ENCODE data around the gene AKNA. TPM values are rescaled to one million over a fixed set of nuclear protein-coding genes. Genes with fewer than 3 reads are reported as not detected.

AKNA gene
- total RNA-seq, 1 experiment from 2014 or later, result 14.4 TPM

GRCh38 chr9:114418053-114418452 is 30.3 kb upstream of the AKNA start:
- TF ChIP-seq EZH2 (IDR thresholded peaks at IDR 0.05; ENCODE audit: low read depth) (no peak), CTCF (conservative IDR thresholded peaks at IDR 0.05) (no peak)
- no peaks in the 10 kb centered on the region for H3K79me2 ChIP-seq (ENCODE audit: low read depth)
- H4K20me1 ChIP-seq (ENCODE audit: insufficient read depth), result no peaks in the 10 kb centered on the region
- no peak overlapping the region for H3K4me2 ChIP-seq
- BruUV-seq (replicated peaks), result no TSS peak
- H3F3A ChIP-seq (ENCODE audit: insufficient read depth, low read depth), result no peaks in the 10 kb centered on the region
- H3K9me3 ChIP-seq (ENCODE audit: insufficient read depth, low read depth), result no peaks in the 10 kb centered on the region
- DNase-seq, result no peak
- intact Hi-C loops (cut with micrococcal nuclease; ENCODE audit: unreplicated experiment), result no loop called here
- H3K36me3 ChIP-seq (ENCODE audit: low read depth), result no peaks in the 10 kb centered on the region
- H3K4me3 ChIP-seq, result no peak overlapping the region
- POLR2A ChIA-PET (ENCODE audit: unreplicated experiment), result no interaction called here
- H3K9me2 ChIP-seq (ENCODE audit: insufficient read depth), result no peaks in the 10 kb centered on the region
- no peaks in the 10 kb centered on the region for H3K4me1 ChIP-seq (replicated peaks; ENCODE audit: insufficient read depth)
- H3K27me3 ChIP-seq (ENCODE audit: insufficient read depth, low read depth), result no peaks in the 10 kb centered on the region
- CTCF ChIA-PET, result no interaction called here
- no peak overlapping the region for H2AFZ ChIP-seq
- no peak overlapping the region for H3K27ac ChIP-seq

- CTCF ChIA-PET, result no interaction called here
- no peaks in the 10 kb centered on the region for H3F3A ChIP-seq (ENCODE audit: insufficient read depth, low read depth)
Measured at GRCh38 chr9:114417511-114417910, 29.7 kb upstream of the AKNA start.

GRCh38 chr9:114416906-114417305 is 29.1 kb upstream of the AKNA start:
- H3K27me3 ChIP-seq (ENCODE audit: insufficient read depth, low read depth), result no peaks in the 10 kb centered on the region
- no TSS peak for BruUV-seq (replicated peaks)
- no peaks in the 10 kb centered on the region for H4K20me1 ChIP-seq (ENCODE audit: insufficient read depth)
- CTCF ChIA-PET, result no interaction called here
- H3K4me1 ChIP-seq (replicated peaks; ENCODE audit: insufficient read depth), result no peaks in the 10 kb centered on the region
- no peaks in the 10 kb centered on the region for H3K9me3 ChIP-seq (ENCODE audit: insufficient read depth, low read depth)
- intact Hi-C loops (cut with micrococcal nuclease; ENCODE audit: unreplicated experiment), result no loop called here
- H3K9me2 ChIP-seq (ENCODE audit: insufficient read depth), result no peaks in the 10 kb centered on the region
- no peak for TF ChIP-seq CTCF (conservative IDR thresholded peaks at IDR 0.05)
- no peak for TF ChIP-seq EZH2 (IDR thresholded peaks at IDR 0.05; ENCODE audit: low read depth)
- H2AFZ ChIP-seq, result no peak overlapping the region
- H3K27ac ChIP-seq, result no peak overlapping the region
- no peak overlapping the region for H3K4me3 ChIP-seq
- no peak for DNase-seq
- H3K36me3 ChIP-seq (ENCODE audit: low read depth), result no peaks in the 10 kb centered on the region
- POLR2A ChIA-PET (ENCODE audit: unreplicated experiment), result no interaction called here
- H3F3A ChIP-seq (ENCODE audit: insufficient read depth, low read depth), result no peaks in the 10 kb centered on the region
- no peaks in the 10 kb centered on the region for H3K79me2 ChIP-seq (ENCODE audit: low read depth)
- H3K4me2 ChIP-seq, result no peak overlapping the region

More at GRCh38 chr9:114417511-114417910, 29.7 kb upstream of the AKNA start:
- TF ChIP-seq CTCF (conservative IDR thresholded peaks at IDR 0.05) (no peak), EZH2 (IDR thresholded peaks at IDR 0.05; ENCODE audit: low read depth) (no peak)
- H4K20me1 ChIP-seq (ENCODE audit: insufficient read depth), result no peaks in the 10 kb centered on the region
- H3K4me1 ChIP-seq (replicated peaks; ENCODE audit: insufficient read depth), result no peaks in the 10 kb centered on the region
- H3K9me3 ChIP-seq (ENCODE audit: insufficient read depth, low read depth), result no peaks in the 10 kb centered on the region
- no peaks in the 10 kb centered on the region for H3K79me2 ChIP-seq (ENCODE audit: low read depth)
- no peak overlapping the region for H3K27ac ChIP-seq
- H3K4me3 ChIP-seq, result no peak overlapping the region
- DNase-seq, result no peak
- H3K4me2 ChIP-seq, result no peak overlapping the region
- H2AFZ ChIP-seq, result no peak overlapping the region
- POLR2A ChIA-PET (ENCODE audit: unreplicated experiment), result no interaction called here
- BruUV-seq (replicated peaks), result no TSS peak
- intact Hi-C loops (cut with micrococcal nuclease; ENCODE audit: unreplicated experiment), result no loop called here
- H3K36me3 ChIP-seq (ENCODE audit: low read depth), result no peaks in the 10 kb centered on the region
- H3K27me3 ChIP-seq (ENCODE audit: insufficient read depth, low read depth), result no peaks in the 10 kb centered on the region
- H3K9me2 ChIP-seq (ENCODE audit: insufficient read depth), result no peaks in the 10 kb centered on the region

All from PC-9 (cell line).